Osteocyte (in vitro differentiated cells): ENCODE data around the gene CELA2B. TPM values are rescaled to one million over a fixed set of nuclear protein-coding genes. Genes with fewer than 3 reads are reported as not detected.

Experiments used
- total RNA-seq: library from RNA; stranded (reverse); gene quantifications from 2 replicates; pipeline ENCODE4 v1.2.1, GENCODE V29; 2021

CELA2B gene
- total RNA-seq, 1 donor from 2014 or later, result not detected

Other genes with a start within 250 kb of the CELA2B start
- not detected in 2 replicates for gene FHAD1, start 228.9 kb upstream of the CELA2B start, total RNA-seq
- gene EFHD2, start 66.2 kb upstream of the CELA2B start, total RNA-seq, result 20.3 and 21.9 TPM in 2 replicates
- not detected in 2 replicates for gene CTRC, start 37.7 kb upstream of the CELA2B start, total RNA-seq
- gene CELA2A, start 19.4 kb upstream of the CELA2B start, total RNA-seq, result not detected in 2 replicates
- 12.6 and 13.8 TPM in 2 replicates for gene CASP9, start 48.1 kb downstream of the CELA2B start, total RNA-seq
- 20.8 and 28.8 TPM in 2 replicates for gene DNAJC16, start 50.7 kb downstream of the CELA2B start, total RNA-seq
- gene AGMAT, start 108.9 kb downstream of the CELA2B start, total RNA-seq, result 0.13 and 0.19 TPM in 2 replicates
- 20.0 and 23.4 TPM in 2 replicates for gene DDI2, start 141.4 kb downstream of the CELA2B start, total RNA-seq
- gene PLEKHM2, start 208.2 kb downstream of the CELA2B start, total RNA-seq, result 82.0 and 88.1 TPM in 2 replicates